CD4-positive, alpha-beta T cell treated with Interleukin-4 for 4 hours (primary cell): Measurements from ENCODE around the gene MT1X.

Experiments
- DNase-seq: peaks from one replicate; pipeline ENCODE4 v3.0.0-alpha.2; 2020

The MT1X gene

DNA sequence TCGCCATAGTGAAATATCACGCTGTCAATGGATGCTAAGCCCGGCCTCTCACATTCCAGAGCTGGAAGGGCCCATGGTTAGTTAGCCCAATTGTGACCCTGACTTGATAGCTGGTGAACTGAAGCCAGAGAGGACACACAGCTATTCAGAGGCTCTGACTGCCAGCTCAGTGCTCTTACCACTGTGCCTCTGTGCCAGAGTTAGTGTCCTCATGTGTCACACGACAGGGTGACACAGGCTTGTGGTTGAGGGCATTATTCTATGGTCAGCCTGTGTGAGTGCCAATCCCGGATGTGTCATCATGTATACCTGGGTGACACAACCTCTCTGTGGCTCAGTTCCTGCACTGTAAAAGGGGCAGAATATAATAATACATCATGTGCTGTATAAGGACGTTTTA is 2.5 kb upstream of the MT1X start:
- peak; percentile 19 for DNase-seq

DNA sequence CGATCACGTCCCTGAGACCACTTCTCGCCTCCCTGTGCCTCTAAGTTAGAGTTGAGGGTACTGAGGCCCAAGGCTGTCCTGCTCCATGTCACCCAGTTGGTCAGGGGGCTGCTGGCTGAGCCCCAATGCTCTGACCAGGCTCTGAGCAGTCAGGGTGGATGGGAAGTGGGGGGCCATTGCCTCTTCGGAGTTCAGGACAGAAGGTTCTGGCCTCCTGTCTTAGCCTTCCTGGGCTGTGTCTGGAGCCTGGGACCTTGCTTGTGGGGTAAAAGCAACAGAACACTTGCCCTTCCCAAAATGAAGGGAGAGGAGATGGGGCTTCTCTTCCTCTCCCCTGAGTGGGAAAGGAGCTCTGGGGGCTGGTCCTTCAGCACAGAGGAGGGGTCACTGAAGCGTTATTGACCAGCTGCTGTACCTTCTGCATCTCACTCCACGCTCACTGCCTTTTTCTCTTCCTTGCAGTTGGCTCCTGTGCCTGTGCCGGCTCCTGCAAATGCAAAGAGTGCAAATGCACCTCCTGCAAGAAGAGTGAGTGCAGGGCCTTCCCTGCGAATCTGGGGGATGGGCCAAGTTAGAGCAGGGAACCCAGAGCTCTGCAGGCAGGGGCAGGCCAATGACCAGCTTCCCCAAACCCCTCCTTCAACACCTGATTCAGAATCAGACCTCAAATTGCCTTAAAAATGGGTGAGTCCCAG is 580 bp downstream of the MT1X start:
- no peak for DNase-seq

DNA sequence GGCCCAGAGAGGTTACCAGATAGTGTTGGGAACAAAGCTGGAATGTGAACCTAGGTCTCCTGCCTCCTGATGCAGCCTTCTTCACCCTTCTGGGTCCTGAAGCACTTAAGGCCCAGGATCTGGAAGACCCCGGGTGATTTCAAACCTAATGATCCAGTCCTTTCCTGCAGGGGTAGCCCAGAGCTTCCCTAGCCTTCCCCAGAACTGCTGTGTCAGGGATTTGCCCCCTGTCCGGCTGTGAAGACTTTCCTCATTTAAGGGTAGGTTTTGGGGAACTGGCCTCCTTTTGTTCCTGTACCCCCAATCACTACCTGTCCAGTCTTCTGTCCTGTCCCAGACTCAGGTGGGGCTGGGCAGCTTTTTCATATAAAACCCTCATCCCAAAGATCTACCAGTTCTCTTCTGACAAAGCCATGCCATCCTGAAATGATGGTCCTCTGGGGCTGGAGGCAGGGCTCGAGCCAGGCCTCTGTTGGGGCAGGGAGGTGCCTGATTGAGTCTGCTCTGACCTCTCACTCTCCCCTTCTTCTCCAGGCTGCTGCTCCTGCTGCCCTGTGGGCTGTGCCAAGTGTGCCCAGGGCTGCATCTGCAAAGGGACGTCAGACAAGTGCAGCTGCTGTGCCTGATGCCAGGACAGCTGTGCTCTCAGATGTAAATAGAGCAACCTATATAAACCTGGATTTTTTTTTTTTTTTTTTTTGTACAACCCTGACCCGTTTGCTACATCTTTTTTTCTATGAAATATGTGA is 1.3 kb downstream of the MT1X start:
- DNase-seq, result no peak

DNA sequence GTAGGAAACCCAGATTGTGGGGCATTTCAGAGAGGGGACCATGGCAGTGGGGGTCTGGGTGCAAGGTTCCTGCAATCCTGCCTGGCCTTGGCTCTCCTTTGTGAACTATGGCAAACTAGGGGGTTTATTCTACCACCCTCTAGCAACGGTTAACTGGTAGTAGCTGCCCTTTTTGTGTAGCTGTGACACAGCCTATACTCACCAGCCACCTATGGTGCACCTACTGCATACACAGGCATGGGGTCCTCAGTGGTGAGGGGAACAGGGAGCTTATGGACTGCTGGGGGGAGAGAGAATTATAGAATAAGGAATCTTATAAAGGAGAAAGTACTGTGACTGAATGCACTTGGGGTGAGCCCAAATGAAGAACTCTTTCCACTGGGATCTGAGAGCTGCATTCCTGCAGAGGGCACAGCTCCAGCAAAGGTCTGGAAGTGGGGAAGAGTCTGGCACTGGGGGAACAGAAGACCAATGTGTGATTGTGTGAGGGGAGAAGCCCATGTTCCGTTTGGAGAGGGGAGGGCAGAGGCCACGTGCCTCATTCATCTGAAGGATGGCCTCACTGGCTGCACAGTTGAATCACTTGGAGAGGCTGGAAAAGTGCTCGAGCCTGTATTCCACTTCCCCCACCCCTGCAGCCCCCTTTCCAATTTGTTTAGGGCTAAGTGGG is 2.1 kb downstream of the MT1X start:
- no peak for DNase-seq

DNA sequence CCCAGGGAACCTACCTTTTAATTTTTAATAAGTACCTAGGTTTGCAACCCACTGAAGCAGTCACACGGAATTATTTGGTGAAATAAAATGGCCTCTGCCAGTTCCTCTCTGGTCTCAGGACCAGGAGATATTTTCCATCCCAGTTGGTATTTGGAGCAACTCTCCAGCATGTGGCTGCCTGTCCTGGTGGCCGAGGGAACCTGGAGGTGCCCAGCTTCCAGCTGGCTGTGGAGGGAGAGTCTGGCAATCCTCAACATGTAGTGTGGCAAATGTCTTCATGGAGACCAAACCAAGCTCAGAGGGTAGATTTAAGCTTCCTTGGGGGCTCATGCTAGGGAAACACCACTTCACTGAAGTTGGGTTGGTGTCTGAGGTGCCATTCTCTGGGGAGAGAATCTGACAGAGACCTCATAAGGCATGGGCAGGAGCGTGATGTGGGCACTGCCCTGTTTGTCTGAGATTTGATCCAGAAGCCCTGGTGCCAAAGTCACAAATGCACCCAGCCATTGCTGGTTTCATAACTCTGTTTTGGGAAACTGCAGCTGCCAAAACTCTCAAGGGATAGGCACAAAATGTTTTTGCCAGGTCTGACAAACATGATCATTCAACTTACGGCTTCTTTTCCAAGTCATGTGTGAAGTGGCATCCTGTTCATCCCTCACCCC is 2.8 kb downstream of the MT1X start:
- DNase-seq, result no peak

DNA sequence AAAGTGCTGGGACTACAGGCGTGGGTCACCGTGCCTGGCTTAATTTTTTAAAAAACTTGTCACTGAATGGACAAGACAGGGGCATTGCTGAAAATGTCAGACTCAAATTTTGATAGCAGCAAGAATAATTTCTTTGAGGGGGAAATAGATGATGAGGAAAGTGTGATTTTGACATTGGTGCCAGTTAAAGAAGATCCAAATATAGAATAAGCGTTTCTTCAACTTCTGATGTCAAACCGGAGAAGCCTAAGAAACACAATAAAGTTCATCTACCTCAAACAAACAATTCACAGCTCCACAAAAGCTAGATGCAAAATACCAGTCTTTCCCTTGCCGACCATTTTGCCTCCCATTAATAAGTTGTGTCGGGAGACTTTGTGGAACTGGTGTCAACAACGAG is 4.5 kb downstream of the MT1X start:
- no peak for DNase-seq

DNA sequence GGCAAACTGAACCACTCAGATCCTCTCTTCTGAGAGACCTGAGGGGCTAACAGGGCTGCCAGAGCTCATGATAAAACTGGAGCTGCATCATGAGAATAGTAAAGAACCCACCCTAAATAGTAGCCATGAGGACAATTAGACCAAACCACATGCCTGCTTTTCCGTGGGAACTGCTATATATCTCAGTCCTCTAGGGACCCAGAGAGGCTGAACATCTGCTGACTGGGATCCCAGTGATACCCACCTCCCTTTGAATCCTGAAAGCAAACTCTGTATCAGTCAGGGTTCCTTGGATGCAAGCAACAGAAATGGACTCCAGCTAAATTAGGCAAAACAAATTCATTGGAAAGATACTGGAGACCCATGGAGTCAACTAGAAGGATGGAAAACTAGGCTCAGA is 6.5 kb downstream of the MT1X start:
- DNase-seq, result no peak

DNA sequence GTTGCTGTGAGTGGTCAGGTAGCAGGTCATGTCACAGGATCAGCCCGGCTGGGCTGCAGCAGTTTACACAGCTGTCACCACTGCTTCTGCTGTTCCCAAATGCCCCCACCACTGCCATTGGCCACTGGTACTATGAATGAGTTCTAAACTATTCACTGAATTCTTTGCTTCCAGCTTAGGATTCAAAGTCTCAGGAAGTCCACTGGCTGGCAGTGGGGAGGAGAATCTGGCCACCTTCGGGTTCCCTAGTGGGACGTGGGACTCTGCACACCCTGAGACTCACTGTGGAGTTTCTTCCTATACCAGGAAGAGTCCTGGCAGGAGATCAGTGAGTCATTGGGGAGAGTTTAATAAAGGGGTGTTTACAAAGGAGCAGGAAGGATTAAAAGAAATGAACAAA is 6.9 kb downstream of the MT1X start:
- no peak for DNase-seq

DNA sequence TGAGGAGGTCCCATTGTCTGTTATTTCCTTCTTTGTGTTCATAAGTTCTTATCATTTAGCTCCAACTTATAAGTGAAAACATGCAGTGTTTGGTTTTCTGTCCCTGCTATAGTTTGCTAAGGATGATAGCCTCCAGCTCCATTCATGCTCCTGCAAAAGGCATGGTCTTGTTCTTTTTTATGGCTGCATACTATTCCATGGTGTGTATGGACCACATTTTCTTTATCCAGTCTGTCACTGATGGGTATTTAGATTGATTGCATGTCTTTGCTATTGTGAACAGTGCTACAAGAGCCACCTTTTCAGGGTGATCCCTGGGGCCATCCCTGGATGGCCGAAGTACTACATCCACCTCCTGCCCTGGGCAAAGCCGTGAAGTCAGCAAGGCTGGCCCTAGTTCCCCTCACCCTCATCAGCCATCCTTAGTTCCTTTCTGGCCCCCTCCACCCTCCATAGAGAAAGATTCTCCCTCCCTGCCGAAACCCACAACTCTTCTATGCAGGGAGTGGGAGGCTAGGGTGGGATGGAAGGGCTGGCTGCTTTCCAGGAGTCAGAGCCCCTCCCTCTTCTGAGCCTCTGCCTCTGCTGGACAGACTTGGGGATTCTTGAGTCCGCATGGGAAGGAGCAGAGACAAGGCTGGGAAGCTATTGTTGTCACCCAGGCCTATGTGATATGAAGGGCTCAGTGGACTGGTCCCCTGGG is 8.3 kb downstream of the MT1X start:
- DNase-seq, result no peak

DNA sequence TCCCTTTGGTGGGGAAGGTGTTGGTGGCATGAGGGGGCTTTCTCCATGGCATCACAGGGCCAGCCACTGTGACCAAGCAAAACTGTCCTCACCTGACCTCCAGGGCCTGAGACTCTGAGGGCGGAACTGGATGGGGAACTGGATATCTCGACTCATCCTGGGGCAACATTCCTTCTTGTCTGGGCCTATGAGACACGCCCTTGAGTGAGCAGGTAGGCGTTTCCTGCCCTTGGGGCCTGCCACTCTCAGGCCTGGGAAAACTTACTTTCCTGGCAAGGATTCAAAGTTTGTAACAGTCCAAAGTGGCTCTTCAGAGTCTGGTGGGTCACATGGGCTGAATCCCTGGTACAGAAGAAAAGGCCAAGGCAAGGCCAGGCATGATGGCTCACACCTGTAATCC is 9.6 kb downstream of the MT1X start:
- no peak for DNase-seq

DNA sequence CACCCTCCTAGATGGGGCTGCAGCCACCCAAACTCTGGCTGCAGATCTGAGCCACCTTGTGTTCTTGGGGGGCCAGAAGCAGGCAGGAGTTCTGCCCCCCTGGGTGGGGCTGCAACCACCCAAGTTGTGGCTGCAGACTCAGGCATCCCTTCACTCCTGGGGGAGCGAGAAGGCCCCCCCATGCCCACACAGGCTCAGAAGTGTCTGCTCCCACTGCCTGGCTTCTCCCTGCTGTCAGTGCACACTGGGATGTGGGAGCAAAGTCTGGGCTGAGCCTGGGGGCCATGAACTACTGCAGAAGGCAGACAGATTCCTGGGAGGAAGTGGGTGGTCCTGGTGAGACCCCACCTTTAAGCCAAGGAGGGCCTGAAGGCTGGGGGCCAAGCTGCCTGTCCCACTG is 13.0 kb downstream of the MT1X start:
- DNase-seq, result no peak

DNA sequence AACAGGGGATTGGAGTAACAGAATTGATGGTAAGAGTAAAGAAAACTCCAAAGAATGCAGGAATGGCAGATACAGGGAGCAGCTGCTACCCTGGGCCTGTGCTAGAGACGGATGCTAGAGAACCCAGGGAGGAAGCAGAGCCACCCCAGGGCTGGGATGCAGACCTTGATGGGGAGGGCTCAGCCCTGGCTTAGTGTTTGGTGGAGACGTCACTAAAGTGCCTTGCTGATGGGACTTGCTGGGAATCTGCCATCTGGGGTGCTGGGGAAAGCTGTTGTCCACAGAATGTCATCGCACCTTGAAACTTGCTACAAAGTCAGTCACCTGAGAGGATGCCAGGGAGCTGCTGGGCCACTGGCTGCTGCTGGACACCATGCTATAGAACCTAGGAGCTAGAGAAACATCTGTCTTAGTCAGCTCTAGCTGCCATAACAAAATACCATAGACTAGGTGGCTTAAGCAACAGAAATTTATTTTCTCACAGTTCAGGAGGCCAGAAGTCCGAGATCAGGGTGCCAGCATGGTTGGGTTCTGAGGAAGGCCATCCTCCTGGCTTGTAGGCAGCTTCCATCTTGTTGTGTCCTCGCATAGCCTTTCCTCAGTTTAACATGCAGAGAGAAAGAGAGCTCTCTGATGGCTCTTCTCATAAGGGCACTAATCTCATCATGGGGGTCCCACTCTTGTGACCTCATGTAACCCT is 15.3 kb downstream of the MT1X start:
- no peak for DNase-seq

DNA sequence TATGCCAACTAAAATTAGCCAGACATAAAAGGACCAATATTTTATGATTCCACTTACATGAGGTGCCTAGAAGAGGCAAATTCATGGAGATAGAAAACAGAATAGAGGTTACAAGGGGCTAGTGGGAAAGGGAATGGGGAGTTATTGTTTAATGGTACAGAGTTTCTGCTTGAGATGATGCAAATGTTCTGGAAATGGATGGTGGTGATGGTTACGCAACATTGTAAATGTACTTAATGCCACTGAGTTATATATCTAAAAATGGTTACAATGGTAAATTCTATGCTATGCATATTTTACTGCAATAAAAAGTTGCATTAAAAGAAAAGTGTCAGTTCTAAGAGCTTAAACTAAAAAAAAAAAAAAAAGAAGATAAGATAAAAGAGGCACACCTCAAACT is 17.9 kb downstream of the MT1X start:
- no peak for DNase-seq

DNA sequence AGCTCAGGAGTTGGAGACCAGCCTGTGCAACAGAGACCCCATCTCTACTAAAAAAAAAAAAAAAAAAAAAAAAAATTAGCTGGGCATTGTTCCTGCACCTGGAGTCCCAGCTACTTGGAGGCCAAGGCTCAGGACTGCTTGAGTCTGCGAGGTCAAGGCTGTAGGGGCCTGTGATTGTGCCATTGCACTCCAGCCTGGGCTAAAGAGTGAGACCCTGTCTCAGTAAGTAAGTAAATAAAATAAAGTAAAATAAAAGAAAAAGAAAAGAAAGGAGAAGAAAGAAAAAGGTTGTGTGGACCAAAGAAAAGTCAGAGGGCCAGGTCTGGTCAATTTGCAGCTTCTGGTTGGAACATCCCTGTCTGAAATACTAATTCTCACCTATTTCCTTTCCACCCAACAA is 18.4 kb downstream of the MT1X start:
- DNase-seq, result no peak

DNA sequence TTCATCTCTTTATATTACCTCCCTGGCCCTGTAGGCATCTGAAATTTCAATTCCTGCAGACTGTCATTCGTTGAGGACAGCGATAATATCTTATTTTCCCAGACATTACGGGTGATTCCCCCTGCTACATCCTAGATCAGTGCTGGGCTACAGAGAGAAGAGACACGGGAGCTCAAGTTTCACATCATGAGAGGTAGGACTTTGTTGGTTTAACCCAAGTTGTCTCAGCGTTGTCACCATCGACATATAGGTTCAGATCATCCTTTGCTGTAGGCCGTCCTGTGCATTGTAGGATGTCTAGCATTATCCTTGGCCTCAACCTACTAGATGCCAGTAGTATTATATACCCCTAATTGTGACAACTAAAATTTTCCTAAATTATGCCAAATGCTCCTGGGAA is 19.3 kb downstream of the MT1X start:
- no peak for DNase-seq

DNA sequence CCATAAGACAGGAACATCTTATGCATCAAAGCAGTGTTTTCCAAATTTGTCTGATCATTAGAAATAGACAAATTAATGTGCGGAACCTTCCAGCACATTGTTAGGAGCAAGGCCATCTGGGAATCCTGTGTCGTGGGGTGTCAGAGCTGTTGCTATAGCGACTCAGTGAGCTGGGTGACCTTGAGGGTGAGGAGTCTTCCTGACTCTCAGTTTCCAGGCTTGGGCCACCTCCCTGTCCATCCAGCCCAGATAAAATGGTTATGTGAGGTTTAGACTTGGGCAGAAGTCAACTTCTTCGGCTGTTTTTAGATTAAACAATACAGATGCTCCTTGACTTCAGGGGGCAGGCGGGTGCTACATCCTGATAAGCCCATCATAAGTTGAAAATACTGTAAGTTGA is 20.6 kb downstream of the MT1X start:
- no peak for DNase-seq

DNA sequence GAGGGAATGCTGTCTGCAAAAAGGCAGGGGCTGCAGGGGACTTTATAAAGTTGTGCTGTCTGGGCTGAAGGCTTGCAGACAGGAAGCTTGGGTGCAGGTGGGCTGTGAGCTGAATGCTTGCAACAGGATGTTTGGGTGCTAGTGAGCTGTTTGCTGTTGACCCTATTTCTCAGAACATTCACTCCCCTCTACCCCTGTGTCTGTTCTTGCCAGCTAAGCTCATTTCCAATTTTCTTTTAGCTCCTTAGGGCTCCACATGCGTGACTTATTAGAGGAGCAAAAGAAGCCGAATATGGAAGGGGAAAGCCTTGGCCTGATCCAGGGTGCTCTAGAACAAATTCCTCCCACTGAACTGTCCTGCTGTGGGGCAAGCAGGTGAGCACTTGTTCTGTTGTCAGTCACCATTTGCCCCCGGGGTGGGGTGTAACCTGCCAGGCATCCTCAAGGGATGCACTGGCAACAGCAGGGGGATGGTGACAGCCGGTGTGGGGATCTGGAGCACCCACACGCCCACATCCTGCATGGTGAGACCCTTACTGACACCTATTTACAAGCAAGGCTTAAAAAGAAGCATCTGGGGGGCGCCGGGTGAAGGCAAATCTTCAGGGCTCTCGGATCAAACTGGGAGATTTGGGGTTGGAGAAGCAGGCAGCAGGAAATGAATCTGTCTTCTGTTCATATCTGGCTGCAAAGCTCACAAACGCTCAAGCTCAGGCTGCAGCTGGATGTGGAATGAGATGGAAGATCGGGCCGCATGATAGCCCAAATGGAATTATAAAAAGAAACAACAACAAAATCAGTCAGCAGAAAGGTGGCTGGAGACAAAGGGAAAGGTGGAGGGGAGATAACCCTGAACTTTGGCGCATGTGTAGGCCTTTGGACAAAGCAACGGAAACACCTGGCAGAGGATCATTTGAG is 26.5 kb downstream of the MT1X start:
- DNase-seq, result peak; percentile 35

DNA sequence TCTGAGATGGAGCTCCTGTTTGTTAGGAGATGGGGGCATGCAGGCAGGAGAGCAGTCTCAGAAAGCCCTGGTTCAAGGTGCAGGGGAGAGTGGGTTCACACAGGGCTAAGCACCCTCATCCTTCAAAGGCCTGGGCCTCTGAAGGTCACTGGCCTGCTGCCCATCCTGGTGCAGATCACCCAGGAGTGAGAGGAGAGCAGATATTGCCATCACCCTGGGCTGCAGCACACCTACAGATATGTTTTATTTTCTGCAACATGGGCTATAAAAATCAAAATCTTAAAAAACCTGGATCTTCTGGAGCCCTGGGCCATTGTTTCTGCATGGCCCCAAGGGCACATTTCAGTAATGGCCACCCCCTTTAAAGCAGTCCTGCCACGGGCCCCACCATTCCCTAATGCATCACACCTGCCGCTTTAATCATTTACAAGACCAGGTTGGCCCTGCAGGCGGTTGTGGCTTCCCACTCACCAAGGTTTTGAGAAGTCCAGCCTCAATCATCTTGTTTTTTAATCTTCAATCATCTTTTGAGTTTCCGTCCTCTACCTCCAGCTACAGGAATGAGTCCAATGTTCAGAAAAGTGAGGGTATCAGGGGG is 27.3 kb downstream of the MT1X start:
- DNase-seq, result no peak

DNA sequence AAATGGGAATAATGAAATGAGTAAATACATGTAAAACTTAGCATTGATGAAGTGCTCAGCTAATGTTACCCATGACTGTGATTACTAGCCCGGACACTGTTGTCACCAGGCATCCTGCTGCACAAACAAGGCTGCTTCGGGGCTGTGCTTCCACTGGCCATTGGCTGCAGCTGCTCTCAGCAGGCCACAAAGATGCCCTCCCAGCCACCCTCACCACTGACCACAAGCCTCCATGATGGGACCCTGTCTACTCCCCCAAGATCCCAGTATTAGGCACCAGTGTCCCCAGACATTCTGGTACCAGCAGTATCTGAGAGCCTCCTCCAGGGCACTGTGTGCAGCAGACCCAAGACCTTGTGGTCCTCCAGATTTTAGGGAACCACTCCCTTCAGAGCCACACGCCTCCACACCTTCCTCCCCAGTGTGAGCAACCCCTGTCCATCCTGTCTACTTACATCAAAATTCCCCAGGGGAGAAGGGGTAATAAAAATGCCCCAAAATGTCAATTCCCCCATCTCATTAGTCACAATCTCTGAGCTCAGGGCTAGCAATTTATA is 28.0 kb downstream of the MT1X start:
- no peak for DNase-seq

DNA sequence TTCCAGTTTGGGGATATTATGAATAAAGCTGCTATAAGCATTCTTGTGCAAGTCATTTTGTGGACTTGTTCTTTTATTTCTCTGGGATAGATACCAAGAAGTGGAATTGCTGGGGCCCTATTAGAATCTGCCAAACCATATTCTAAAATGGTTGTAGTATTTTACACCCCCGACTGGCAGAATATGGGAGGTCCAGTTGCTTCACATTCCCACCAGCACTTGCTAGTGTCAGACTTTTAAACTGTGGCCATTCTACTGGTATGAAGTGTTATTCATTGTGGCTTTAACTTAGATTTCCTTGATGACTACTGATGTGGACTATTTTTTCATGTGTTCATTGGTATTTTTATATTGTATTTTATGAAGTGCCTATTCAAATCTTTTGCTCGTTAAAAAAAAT is 29.6 kb downstream of the MT1X start:
- DNase-seq, result no peak

DNA sequence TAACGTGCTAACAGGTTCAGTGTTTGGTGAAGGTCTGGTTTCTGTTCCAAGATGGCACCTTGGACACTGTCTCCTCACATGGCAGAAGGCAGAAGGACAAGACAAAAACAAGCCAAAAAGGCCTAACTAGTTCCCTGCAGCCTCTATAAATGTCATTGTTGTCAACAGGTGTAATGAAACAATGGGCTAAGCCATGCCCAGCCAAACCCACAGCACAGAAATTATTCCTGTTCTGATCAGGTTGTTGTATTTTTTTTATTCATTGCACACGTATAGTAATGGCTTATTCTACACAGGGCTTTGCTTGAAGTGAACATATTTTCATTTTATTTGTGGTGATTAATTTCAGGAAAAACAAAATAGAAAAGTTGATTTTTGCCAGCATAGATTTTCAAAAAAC is 31.5 kb downstream of the MT1X start:
- no peak for DNase-seq
